K562 (cell line): Measurements from ENCODE around the gene WNK2. TPM values are rescaled to one million over a fixed set of nuclear protein-coding genes. Genes with fewer than 3 reads are reported as not detected.

ENCODE experiments used
- ATAC-seq: fragments of 200-7000 bp; cut with Tn5 transposase; 3 replicates; pipeline ENCODE4 v1.9.1; 2020; ENCODE audit warnings: moderate library complexity
- BruUV-seq: library from RNA; stranded (reverse); fragments of 400-500 nt; replicated peaks from 2 replicates; lab custom pipeline; 2021; lab: Mats Ljungman, UMichigan
- CTCF ChIA-PET: fragments of 300-600 bp; formaldehyde crosslinking; extraction: SDS; loops from one replicate; lab custom pipeline; 2021; ENCODE audit warnings: low intra/inter-chr PET ratio; lab: Yijun Ruan, JAX
- POLR2A ChIA-PET: fragments of 300-600, 350-650 bp; sonication (Branson Sonifier 250); formaldehyde crosslinking; extraction: SDS; loops from one replicate; lab custom pipeline; 2021; ENCODE audit warnings: antibody characterized with exemption, inconsistent platforms; lab: Yijun Ruan, JAX
- DNase-seq, 4 experiments: peaks; one replicate each; pipeline versions ENCODE4 v3.0.0 to v3.0.0-alpha.2; 2011 to 2018; ENCODE audit warnings: low spot score in 3 of 4, mixed read lengths in 3 of 4; ENCODE audit errors: extremely low read depth in 1 of 4
- FAIRE-seq: peaks from 2 replicates; lab custom pipeline; 2011; peaks lifted over from hg19 to GRCh38; lab: Jason Lieb, UNC
- H2AFZ ChIP-seq: 2 replicates; pipeline ENCODE4 v1.6.0; 2011; ENCODE audit warnings: low read depth, low read length, control low read depth, inconsistent platforms
- H3K27ac ChIP-seq: fragments of 200-600 bp; 3 replicates; pipeline ENCODE4 v1.8.0; 2011; ENCODE audit warnings: low read depth, mild to moderate bottlenecking, control low read depth, inconsistent platforms, low read length, moderate library complexity, mixed read lengths; ENCODE audit errors: extremely low read depth
- H3K27me3 ChIP-seq, 2 experiments: fragments of 300-600 bp in 1 of 2; 2 replicates in 1 of 2; 3 replicates in 1 of 2; pipeline versions ENCODE4 v1.6.0 to v1.8.0; 2011; ENCODE audit warnings: inconsistent platforms in 2 of 2, low read length in 2 of 2, mild to moderate bottlenecking in 1 of 2, mixed read lengths in 1 of 2, moderate library complexity in 1 of 2; ENCODE audit not compliant: control insufficient read depth in 2 of 2, insufficient read depth in 2 of 2
- H3K36me3 ChIP-seq: fragments of 300-600 bp; 3 replicates; pipeline ENCODE4 v1.8.0; 2011; ENCODE audit warnings: mild to moderate bottlenecking, low read length, inconsistent platforms; ENCODE audit not compliant: control insufficient read depth, insufficient read depth
- H3K4me1 ChIP-seq, 2 experiments: fragments of 200-600 bp in 1 of 2; replicated peaks in 1 of 2; 2 replicates in 1 of 2; 3 replicates in 1 of 2; pipeline versions ENCODE4 v1.5.1 to v1.8.0; 2011; ENCODE audit warnings: inconsistent platforms in 2 of 2, low read length in 2 of 2, mild to moderate bottlenecking in 1 of 2, mixed read lengths in 1 of 2, moderate library complexity in 1 of 2; ENCODE audit not compliant: control insufficient read depth in 2 of 2, insufficient read depth in 2 of 2
- H3K4me2 ChIP-seq: 2 replicates; pipeline ENCODE4 v1.6.1; 2011; ENCODE audit warnings: low read length, control low read depth, inconsistent platforms, mixed read lengths; ENCODE audit not compliant: insufficient read depth
- H3K4me3 ChIP-seq: fragments of 200-600 bp; sonication (generic), shearing (Covaris generic); 2 replicates; pipeline ENCODE4 v1.5.1; 2016; ENCODE audit warnings: control low read depth, inconsistent platforms
- H3K79me2 ChIP-seq: fragments of 200-600 bp; 3 replicates; pipeline ENCODE4 v1.8.0; 2011; ENCODE audit warnings: low read length, inconsistent platforms; ENCODE audit not compliant: control insufficient read depth, insufficient read depth
- H3K9ac ChIP-seq, 2 experiments: 2 replicates each; pipeline versions ENCODE4 v1.6.0 to v1.6.1; 2011; ENCODE audit warnings: low read depth in 2 of 2, low read length in 2 of 2, control low read depth in 1 of 2, inconsistent platforms in 1 of 2, mild to moderate bottlenecking in 1 of 2, mixed read lengths in 1 of 2; ENCODE audit not compliant: insufficient read depth in 1 of 2
- H3K9me1 ChIP-seq: one replicate; pipeline ENCODE4 v1.6.0; 2011; ENCODE audit warnings: inconsistent platforms, mild to moderate bottlenecking, low read length, moderate library complexity; ENCODE audit not compliant: control insufficient read depth, insufficient read depth
- H3K9me3 ChIP-seq: replicated peaks from 2 replicates; pipeline ENCODE4 v1.5.1; 2011; ENCODE audit warnings: low read depth, low read length, inconsistent platforms; ENCODE audit not compliant: control insufficient read depth, insufficient read depth
- H4K20me1 ChIP-seq: replicated peaks from 2 replicates; pipeline ENCODE4 v1.6.1; 2011; ENCODE audit warnings: low read length, inconsistent platforms, mixed read lengths; ENCODE audit not compliant: control insufficient read depth, insufficient read depth
- FOXJ3 ChIP-seq: sonication (generic); formaldehyde crosslinking; IDR thresholded peaks from 2 replicates; pipeline ENCODE4 v1.4.0; 2020; ENCODE audit warnings: mild to moderate bottlenecking, missing genetic modification reagents
- ZBED1 ChIP-seq: IDR thresholded peaks from 2 replicates; pipeline ENCODE4 v1.6.1; 2014
- ZBTB43 ChIP-seq: sonication (generic); formaldehyde crosslinking; IDR thresholded peaks from 2 replicates; pipeline ENCODE4 v1.8.0; 2023; ENCODE audit warnings: mild to moderate bottlenecking, missing genetic modification reagents
- WGBS: fragments of 100-300 bp; shearing (Covaris generic); methylation state at CpG from one replicate; pipeline ENCODE4 v1.1.6; 2016; ENCODE audit warnings: low coverage, mixed read lengths; ENCODE audit not compliant: insufficient coverage; ENCODE audit errors: missing lambda C conversion rate; 5-methylcytosine and 5-hydroxymethylcytosine counted together
- in situ Hi-C: fragments of 300-500 bp; cut with MboI; formaldehyde crosslinking; loops from 4 replicates; pipeline ENCODE4 v1.15.0; 2018; ENCODE audit warnings: inconsistent platforms, mixed read lengths
- intact Hi-C: fragments of 100-400 bp; cut with micrococcal nuclease; formaldehyde crosslinking; loops from 2 replicates; pipeline ENCODE4 v1.14.2; 2022
- polyA plus RNA-seq, 8 experiments: library from polyadenylated mRNA; depleted of rRNA in 4 of 8; stranded (reverse) in 5 of 8; unstranded in 3 of 8; fragments of >200 nt; fragmentation: Nextera tagmentation in 2 of 8; fragmentation: Illumina TruSeq in 1 of 8; extraction: Ambion mirVana in 2 of 8; extraction: Trizol in 1 of 8; gene quantifications; 2 replicates each; pipeline versions ENCODE4 v1.2.1 to v1.2.3, GENCODE V29; 2011 to 2014; ENCODE audit warnings: inconsistent platforms in 1 of 8, missing spikeins in 1 of 8
- total RNA-seq, 7 experiments: library from RNA; depleted of rRNA in 6 of 7; stranded (reverse); fragments of >200 nt in 6 of 7; fragmentation: Illumina TruSeq in 2 of 7; extraction: Trizol in 2 of 7; gene quantifications; 2 replicates each; pipeline versions ENCODE4 v1.2.1 to v1.2.3, GENCODE V29; 2011 to 2021; ENCODE audit warnings: low replicate concordance in 1 of 7
- TF ChIP-seq, protein P1 (sequence below): fragments of 200-600 bp; sonication (generic); IDR thresholded peaks from one replicate; pipeline ENCODE4 v1.6.1; 2012; ENCODE audit warnings: mild to moderate bottlenecking, low read depth, low read length, inconsistent platforms

The WNK2 gene
- total and polyA plus RNA-seq, 9 of the 15 experiments (the other 6 are each of a cell fraction or from before 2014, with no cell fraction given), result 0.36 to 3.3 (median 0.64) TPM; not detected in 2

DNA sequence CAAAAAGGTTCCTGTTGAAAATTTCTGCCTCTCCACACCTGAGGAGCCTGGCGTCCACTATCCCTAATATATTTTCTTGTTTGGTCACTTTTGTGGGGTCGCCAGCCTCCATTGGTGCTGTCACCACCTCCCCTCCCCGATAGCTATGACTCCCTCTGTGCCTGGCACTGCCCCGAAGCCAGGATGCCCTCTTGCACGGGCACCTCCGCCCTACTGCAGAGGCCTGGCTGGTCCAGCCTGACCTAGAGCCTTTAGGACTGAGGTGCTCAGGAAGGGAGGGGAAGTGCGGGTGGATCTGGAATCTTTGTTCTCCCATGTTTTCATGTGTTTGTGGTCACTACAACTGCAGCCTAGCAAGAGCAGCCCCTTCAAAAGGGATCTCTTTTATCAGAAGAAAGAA lies 62.6 kb downstream of the WNK2 start (continued):
- TF ChIP-seq ZBED1, result no peak
- TF ChIP-seq, all 486 proteins: peak for 0

GRCh38 chr9:93247099-93247865 lies 63.3 kb downstream of the WNK2 start:
- 10% methylated on average over 33 of the region's 36 CpGs for WGBS
- POLR2A ChIA-PET, result interaction anchor here (1.0 kb wide), 1 partner anchor 12 kb away, joined by 4 read pairs; no protein-coding TSS in a partner anchor
- peaks cover 17% of the 10 kb centered on the region; the same call in 1 of the 2 replicates for H4K20me1 ChIP-seq
- in situ Hi-C loops (no loop called here), intact Hi-C loops (no loop called here)
- no peak for ATAC-seq
- H2AFZ ChIP-seq, result no peak overlapping the region
- H3K9me3 ChIP-seq, result no peaks in the 10 kb centered on the region
- H3K27ac ChIP-seq, result no peak overlapping the region
- no peak overlapping the region for H3K4me3 ChIP-seq
- peaks cover 23 to 72% of the 10 kb centered on the region in 2 experiments; a peak in 4 of 5 replicates for H3K27me3 ChIP-seq
- H3K9me1 ChIP-seq, result no peaks in the 10 kb centered on the region
- CTCF ChIA-PET, result no interaction called here
- H3K36me3 ChIP-seq, result no peaks in the 10 kb centered on the region
- H3K4me2 ChIP-seq, result no peak overlapping the region
- BruUV-seq, result no TSS peak
- no peaks in the 10 kb centered on the region for H3K79me2 ChIP-seq
- H3K9ac ChIP-seq, result no peak overlapping the region
- DNase-seq, result no peak
- no peaks in the 10 kb centered on the region; a peak in 1 of 5 replicates for H3K4me1 ChIP-seq
- FAIRE-seq, result no peak
- TF ChIP-seq FOXJ3 (CRISPR knock-in tag), result no peak
- TF ChIP-seq ZBTB43, result no peak
- TF ChIP-seq, protein P1, sequence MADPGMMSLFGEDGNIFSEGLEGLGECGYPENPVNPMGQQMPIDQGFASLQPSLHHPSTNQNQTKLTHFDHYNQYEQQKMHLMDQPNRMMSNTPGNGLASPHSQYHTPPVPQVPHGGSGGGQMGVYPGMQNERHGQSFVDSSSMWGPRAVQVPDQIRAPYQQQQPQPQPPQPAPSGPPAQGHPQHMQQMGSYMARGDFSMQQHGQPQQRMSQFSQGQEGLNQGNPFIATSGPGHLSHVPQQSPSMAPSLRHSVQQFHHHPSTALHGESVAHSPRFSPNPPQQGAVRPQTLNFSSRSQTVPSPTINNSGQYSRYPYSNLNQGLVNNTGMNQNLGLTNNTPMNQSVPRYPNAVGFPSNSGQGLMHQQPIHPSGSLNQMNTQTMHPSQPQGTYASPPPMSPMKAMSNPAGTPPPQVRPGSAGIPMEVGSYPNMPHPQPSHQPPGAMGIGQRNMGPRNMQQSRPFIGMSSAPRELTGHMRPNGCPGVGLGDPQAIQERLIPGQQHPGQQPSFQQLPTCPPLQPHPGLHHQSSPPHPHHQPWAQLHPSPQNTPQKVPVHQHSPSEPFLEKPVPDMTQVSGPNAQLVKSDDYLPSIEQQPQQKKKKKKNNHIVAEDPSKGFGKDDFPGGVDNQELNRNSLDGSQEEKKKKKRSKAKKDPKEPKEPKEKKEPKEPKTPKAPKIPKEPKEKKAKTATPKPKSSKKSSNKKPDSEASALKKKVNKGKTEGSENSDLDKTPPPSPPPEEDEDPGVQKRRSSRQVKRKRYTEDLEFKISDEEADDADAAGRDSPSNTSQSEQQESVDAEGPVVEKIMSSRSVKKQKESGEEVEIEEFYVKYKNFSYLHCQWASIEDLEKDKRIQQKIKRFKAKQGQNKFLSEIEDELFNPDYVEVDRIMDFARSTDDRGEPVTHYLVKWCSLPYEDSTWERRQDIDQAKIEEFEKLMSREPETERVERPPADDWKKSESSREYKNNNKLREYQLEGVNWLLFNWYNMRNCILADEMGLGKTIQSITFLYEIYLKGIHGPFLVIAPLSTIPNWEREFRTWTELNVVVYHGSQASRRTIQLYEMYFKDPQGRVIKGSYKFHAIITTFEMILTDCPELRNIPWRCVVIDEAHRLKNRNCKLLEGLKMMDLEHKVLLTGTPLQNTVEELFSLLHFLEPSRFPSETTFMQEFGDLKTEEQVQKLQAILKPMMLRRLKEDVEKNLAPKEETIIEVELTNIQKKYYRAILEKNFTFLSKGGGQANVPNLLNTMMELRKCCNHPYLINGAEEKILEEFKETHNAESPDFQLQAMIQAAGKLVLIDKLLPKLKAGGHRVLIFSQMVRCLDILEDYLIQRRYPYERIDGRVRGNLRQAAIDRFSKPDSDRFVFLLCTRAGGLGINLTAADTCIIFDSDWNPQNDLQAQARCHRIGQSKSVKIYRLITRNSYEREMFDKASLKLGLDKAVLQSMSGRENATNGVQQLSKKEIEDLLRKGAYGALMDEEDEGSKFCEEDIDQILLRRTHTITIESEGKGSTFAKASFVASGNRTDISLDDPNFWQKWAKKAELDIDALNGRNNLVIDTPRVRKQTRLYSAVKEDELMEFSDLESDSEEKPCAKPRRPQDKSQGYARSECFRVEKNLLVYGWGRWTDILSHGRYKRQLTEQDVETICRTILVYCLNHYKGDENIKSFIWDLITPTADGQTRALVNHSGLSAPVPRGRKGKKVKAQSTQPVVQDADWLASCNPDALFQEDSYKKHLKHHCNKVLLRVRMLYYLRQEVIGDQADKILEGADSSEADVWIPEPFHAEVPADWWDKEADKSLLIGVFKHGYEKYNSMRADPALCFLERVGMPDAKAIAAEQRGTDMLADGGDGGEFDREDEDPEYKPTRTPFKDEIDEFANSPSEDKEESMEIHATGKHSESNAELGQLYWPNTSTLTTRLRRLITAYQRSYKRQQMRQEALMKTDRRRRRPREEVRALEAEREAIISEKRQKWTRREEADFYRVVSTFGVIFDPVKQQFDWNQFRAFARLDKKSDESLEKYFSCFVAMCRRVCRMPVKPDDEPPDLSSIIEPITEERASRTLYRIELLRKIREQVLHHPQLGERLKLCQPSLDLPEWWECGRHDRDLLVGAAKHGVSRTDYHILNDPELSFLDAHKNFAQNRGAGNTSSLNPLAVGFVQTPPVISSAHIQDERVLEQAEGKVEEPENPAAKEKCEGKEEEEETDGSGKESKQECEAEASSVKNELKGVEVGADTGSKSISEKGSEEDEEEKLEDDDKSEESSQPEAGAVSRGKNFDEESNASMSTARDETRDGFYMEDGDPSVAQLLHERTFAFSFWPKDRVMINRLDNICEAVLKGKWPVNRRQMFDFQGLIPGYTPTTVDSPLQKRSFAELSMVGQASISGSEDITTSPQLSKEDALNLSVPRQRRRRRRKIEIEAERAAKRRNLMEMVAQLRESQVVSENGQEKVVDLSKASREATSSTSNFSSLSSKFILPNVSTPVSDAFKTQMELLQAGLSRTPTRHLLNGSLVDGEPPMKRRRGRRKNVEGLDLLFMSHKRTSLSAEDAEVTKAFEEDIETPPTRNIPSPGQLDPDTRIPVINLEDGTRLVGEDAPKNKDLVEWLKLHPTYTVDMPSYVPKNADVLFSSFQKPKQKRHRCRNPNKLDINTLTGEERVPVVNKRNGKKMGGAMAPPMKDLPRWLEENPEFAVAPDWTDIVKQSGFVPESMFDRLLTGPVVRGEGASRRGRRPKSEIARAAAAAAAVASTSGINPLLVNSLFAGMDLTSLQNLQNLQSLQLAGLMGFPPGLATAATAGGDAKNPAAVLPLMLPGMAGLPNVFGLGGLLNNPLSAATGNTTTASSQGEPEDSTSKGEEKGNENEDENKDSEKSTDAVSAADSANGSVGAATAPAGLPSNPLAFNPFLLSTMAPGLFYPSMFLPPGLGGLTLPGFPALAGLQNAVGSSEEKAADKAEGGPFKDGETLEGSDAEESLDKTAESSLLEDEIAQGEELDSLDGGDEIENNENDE, result no peak
